ENCODE results near the gene NSMCE4A.

- TF ChIP-seq CTCF (IDR thresholded peaks at IDR 0.05; ENCODE audit: poor library complexity, severe bottlenecking) = no peak
- TF ChIP-seq EP300 (conservative IDR thresholded peaks at IDR 0.05; ENCODE audit: poor library complexity, severe bottlenecking) = no peak
Observed at GRCh38 chr10:121935702-121936101, 39.3 kb downstream of the NSMCE4A start.
